OCI-LY3 (cell line): ENCODE data around the gene STK32C.

Source experiments
- H2AFZ ChIP-seq: fragments of 200-600, 300-600 bp; shearing (Covaris generic); 2 replicates; pipeline ENCODE4 v1.6.0; 2014; ENCODE audit warnings: antibody characterized with exemption, low read depth, low read length
- H3K27ac ChIP-seq: fragments of 200-600, 300-600 bp; sonication (generic); 2 replicates; pipeline ENCODE4 v1.5.1; 2014; ENCODE audit warnings: mild to moderate bottlenecking, low read length, moderate library complexity, mixed read lengths
- H3K27me3 ChIP-seq: fragments of 200-600, 300-600 bp; sonication (generic); 2 replicates; pipeline ENCODE4 v1.6.1; 2014; ENCODE audit warnings: low read depth, low read length, mixed read lengths
- H3K36me3 ChIP-seq: fragments of 200-600, 300-600 bp; sonication (generic); replicated peaks from 2 replicates; pipeline ENCODE3; 2014; ENCODE audit warnings: low read depth, low read length, mixed read lengths
- H3K4me1 ChIP-seq: fragments of 300-600, 200-600 bp; sonication (generic); 2 replicates; pipeline ENCODE4 v1.6.1; 2014; ENCODE audit warnings: low read length, mixed read lengths
- H3K4me2 ChIP-seq: fragments of 200-600, 300-600 bp; sonication (generic); 2 replicates; pipeline ENCODE4 v1.6.1; 2014; ENCODE audit warnings: low read length, mixed read lengths
- H3K4me3 ChIP-seq: fragments of 300-600, 200-600 bp; sonication (generic); 2 replicates; pipeline ENCODE4 v1.5.1; 2014; ENCODE audit warnings: antibody characterized with exemption, mild to moderate bottlenecking, low read length, moderate library complexity
- H3K79me2 ChIP-seq: fragments of 300-600, 200-600 bp; shearing (Covaris generic); 2 replicates; pipeline ENCODE4 v1.6.1; 2014; ENCODE audit warnings: mild to moderate bottlenecking, low read length, mixed read lengths
- H3K9ac ChIP-seq: fragments of 300-600, 200-600 bp; shearing (Covaris generic); 2 replicates; pipeline ENCODE4 v1.6.0; 2014; ENCODE audit warnings: mild to moderate bottlenecking, low read length, moderate library complexity
- H3K9me3 ChIP-seq: fragments of 200-600, 300-600 bp; shearing (Covaris generic); 2 replicates; pipeline ENCODE4 v1.6.1; 2014; ENCODE audit warnings: low read length, mixed read lengths; ENCODE audit not compliant: insufficient read depth
- H4K20me1 ChIP-seq: fragments of 200-600, 300-600 bp; sonication (generic); 2 replicates; pipeline ENCODE4 v1.6.1; 2016; ENCODE audit warnings: low read length, mixed read lengths; ENCODE audit not compliant: insufficient read depth
- CTCF ChIP-seq: fragments of 200-600, 300-600 bp; sonication (generic); IDR thresholded peaks from 2 replicates; pipeline ENCODE4 v1.5.1; 2014; ENCODE audit warnings: antibody characterized with exemption, low read length, low read depth
- EZH2phosphoT487 ChIP-seq: fragments of 200-600 bp; shearing (Covaris generic); IDR thresholded peaks from 2 replicates; pipeline ENCODE4 v1.6.1; 2018; ENCODE audit warnings: antibody characterized with exemption, mixed run types, low read depth

Gene STK32C

GRCh38 chr10:132243626-132244025 is 64.1 kb downstream of the STK32C start:
- TF ChIP-seq EZH2phosphoT487 (no peak), CTCF (no peak)
- H3K27ac ChIP-seq, result no peak overlapping the region
- no peaks in the 10 kb centered on the region for H4K20me1 ChIP-seq
- no peak overlapping the region for H3K4me2 ChIP-seq
- no peak overlapping the region for H3K9ac ChIP-seq
- H3K79me2 ChIP-seq, result no peaks in the 10 kb centered on the region
- H2AFZ ChIP-seq, result no peak overlapping the region
- H3K4me1 ChIP-seq, result no peaks in the 10 kb centered on the region
- no peaks in the 10 kb centered on the region for H3K36me3 ChIP-seq
- H3K9me3 ChIP-seq, result no peaks in the 10 kb centered on the region
- no peak overlapping the region for H3K4me3 ChIP-seq
- no peaks in the 10 kb centered on the region for H3K27me3 ChIP-seq

DNA sequence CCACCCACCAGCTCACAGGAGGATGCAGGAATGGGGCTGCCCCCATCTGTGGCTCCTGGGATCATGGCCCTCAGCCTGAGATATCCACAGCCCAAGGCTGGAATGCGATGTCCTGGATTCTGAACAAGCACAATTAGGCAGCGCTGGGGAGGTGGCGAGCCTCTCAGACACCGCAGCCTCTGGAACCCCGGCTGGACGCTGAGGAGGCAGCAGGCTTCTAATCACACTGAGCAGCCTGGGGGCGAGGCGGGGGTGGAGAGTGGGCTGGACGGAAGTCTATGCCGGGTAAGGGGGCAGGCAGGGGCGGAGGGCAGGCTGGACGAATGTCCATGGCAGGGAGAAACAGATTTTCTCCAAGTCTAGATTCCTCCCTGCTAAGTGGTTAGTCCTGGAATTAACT is 64.6 kb downstream of the STK32C start:
- TF ChIP-seq CTCF, result no peak
- TF ChIP-seq EZH2phosphoT487, result no peak

DNA sequence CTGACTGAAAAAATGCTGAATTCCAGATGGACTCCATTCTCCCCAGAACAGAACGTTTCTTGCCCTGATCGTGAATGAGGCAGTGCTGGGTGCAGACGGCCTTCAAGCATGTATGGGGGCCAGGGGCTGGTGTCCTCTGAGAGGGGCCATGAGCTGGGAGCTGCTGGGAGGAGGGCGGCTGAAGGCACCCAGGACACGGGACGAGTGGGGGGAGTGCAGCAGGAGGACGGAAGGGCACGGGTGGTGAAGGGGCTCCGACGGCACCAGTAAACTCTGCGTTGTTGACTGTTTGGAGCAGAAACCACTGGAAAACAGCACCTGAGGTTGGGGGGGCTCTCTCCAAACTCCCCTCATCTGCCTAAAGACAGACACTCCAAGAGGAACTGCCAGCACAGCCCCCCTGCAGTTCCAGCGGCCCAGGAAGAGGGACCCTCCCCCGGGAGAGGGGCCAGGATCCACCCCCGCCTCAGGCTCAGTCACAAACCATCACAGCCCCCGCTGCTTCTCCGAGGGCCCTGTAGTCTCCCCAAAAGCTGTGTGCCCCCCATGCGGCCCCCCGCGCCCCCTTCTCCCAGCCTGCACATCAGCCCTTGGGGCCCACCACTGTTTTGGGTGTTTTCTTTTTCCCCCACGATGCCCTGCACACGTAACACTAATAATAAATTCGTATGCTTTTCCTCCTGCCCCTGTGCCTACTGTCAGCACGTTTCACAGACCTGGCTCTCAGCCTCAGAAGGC is 65.5 kb downstream of the STK32C start:
- Histone ChIP-seq H3K4me1 (no peaks in the 10 kb centered on the region), H3K79me2 (no peaks in the 10 kb centered on the region), H2AFZ (no peak overlapping the region), H3K9me3 (no peaks in the 10 kb centered on the region), H3K27me3 (no peaks in the 10 kb centered on the region), H3K4me3 (no peak overlapping the region), H4K20me1 (no peaks in the 10 kb centered on the region), H3K9ac (no peak overlapping the region), H3K4me2 (no peak overlapping the region), H3K27ac (no peak overlapping the region), H3K36me3 (no peaks in the 10 kb centered on the region)
- TF ChIP-seq CTCF, result no peak
- TF ChIP-seq EZH2phosphoT487, result no peak

More for the DNA sequence above, 64.6 kb downstream of the STK32C start:
- no peak overlapping the region for H3K9ac ChIP-seq
- no peak overlapping the region for H3K4me3 ChIP-seq
- H3K36me3 ChIP-seq, result no peaks in the 10 kb centered on the region
- H4K20me1 ChIP-seq, result no peaks in the 10 kb centered on the region
- no peaks in the 10 kb centered on the region for H3K79me2 ChIP-seq
- no peaks in the 10 kb centered on the region for H3K27me3 ChIP-seq
- no peaks in the 10 kb centered on the region for H3K4me1 ChIP-seq
- H3K27ac ChIP-seq, result no peak overlapping the region
- no peaks in the 10 kb centered on the region for H3K9me3 ChIP-seq
- no peak overlapping the region for H2AFZ ChIP-seq
- H3K4me2 ChIP-seq, result no peak overlapping the region

DNA sequence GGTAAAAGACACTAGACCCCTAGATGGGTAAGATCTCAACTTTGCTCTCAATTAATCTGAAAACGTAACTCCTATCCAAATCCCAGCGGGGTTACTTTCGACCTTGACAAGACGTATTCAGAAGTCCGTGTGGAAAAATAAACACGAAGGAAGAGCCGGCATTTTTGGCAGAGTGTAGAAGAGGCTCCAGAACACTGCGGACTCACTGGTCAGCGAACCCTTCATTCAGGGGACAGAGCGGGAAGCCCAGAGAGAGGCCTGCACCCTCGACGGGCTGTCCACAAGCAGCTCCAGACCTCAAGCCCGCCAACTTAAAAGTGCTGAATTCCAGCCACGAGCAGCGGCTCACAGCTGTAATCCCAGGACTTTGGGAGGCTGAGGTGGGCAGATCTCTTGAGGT is 66.3 kb downstream of the STK32C start:
- H4K20me1 ChIP-seq, result no peaks in the 10 kb centered on the region
- H3K27me3 ChIP-seq, result no peaks in the 10 kb centered on the region
- no peaks in the 10 kb centered on the region for H3K36me3 ChIP-seq
- no peak overlapping the region for H2AFZ ChIP-seq
- H3K9ac ChIP-seq, result no peak overlapping the region
- H3K4me1 ChIP-seq, result no peaks in the 10 kb centered on the region
- TF ChIP-seq CTCF, result no peak
- no peak for TF ChIP-seq EZH2phosphoT487
- H3K4me2 ChIP-seq, result no peak overlapping the region
- no peak overlapping the region for H3K27ac ChIP-seq
- H3K4me3 ChIP-seq, result no peak overlapping the region
- no peaks in the 10 kb centered on the region for H3K79me2 ChIP-seq
- H3K9me3 ChIP-seq, result no peaks in the 10 kb centered on the region
